Measurements from ENCODE around the gene SAFB.
"Not testable (repeated sequence)": the region's sequence is repeated elsewhere in the genome, so short reads cannot be mapped to it uniquely, and the experiment has no call there.

Gene SAFB

DNA sequence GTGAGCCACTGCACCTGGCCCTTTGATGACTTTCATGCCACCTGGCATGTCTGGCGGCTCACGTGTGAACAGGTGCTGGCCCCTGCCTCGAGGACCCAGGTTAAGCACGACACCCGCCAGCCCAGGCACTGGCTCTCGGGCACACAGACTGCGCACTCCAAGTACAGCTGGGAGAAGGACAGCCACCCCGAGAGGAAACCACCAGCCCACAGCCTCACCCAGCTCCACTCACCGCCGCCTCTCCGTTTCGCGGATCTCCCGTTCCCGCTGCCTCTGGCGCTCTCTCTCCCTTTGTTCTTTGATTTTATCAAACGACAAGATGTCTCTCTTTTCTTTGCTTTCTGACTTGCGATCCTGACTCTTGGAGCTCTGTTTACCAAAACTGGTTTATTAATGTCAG lies 27.8 kb upstream of the SAFB start:
- no peak for DNase-seq (ENCODE audit: low spot score)

DNA sequence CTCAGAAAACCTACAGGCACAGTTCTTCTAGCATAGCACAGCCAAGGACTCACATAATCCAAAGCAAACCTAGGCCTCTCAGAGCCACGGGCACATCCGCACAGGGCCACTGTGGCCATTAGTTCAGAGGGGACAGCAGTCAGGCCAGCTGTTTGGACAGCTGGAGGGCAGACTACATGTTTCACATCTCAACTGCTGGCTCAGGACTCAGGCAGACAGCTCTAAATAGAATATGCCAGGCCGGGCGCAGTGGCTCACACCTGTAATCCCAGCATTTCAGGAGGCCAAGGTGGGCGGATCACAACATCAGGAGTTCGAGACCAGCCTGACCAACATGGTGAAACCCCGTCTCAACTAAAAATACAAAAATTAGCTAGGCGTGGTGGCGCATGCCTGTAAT lies 27.1 kb upstream of the SAFB start:
- no peak for DNase-seq (ENCODE audit: low spot score)

DNA sequence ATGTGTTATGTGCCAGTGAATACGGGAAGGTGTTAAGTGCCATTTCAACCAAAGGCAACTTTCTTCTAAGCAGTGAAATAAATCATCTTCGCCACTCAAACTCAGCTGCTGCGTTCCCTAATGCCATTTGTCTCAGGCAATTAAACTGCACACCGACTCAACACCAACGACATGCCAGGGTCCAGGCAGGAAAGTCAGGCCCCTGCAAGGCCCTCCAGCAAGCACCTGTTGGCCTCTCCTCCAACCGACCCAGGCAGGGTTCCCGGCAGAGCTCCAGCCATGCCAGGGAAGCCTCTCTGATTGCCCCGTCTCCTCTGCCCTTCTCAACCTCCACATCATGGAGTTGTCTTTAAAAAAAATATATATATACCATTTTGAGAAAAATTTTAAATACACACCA lies 22.1 kb upstream of the SAFB start:
- DNase-seq (ENCODE audit: low spot score): no peak

DNA sequence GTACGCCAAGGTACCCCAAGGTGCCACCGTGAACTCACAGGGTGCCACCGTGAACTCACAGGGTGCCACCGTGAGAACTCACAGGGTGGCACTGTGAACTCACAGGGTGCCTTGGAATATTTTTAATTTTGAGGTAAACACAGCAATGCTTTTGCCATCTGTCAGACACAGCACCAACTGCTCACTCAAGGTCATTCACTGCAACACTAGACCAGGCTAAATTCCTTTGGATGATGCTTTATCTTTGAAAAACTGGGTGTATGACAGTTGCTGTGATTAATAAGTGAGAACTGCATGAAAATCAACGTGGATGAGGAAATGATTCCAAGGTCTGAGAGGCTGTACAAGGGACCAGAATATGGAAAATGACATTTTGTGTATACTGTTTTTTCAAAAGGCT lies 19.3 kb upstream of the SAFB start:
- DNase-seq (ENCODE audit: low spot score): no peak

DNA sequence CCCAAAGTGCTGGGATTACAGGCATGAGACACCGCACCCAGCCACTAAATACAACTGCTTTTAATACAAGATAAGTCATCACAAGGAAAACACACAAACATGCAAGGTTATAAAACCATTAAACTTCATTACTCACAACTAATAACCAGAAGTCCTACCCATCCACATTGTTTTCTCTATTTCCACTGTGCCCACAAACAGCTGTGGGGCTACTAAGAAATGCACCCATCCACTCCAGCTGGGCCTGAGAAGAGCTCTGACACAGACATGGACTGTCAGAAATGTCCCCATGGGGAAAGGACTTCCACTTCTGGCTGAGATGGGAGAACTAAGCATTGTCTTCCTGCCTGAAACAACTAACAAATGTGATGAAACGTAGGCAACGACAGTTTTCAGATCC lies 17.5 kb upstream of the SAFB start:
- no peak for DNase-seq (ENCODE audit: low spot score)

DNA sequence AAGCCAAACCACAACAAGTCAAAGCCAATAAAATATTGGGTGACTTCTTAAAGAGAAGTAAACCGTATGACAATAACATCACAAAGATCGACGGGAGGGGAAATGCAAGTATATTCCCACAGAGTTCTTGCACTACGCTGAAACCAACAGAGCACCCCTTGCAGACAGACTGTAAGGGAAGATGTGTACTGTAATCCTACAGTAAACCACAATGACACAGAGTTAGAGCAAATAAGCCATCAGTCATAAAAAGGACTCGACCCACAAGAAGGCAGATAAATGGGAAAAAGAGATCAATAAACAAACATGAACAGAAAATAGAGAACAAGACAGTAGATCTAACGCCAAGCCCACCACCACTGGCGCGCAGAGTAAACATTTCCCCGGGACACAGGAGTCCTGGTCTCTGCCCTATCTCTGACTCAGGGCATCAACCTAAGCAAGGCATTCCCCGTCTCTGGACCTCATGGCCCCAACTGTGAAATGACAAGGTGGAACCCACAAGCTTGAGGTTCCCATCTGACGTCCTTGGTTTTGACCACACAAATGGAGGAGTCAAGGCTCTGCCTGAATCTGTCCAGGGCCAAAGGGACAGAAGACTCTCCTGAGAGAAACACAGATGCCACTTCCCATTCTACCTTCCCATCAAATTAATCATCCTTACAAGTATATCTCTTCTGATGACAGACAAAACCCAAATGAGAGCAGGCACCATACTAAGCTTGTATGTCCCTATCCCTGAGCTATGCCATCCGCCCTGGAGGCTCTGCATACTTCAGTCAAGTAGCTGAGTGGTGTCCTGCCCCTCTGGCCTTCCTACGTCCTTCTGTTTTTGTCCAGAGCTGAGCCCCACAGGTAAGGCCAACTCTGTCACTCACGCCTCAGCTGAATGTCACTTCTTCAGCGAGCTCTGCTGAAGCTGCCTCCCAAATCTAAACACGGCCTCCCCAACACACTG lies 15.3 kb upstream of the SAFB start:
- no peak for DNase-seq (ENCODE audit: low spot score)

DNA sequence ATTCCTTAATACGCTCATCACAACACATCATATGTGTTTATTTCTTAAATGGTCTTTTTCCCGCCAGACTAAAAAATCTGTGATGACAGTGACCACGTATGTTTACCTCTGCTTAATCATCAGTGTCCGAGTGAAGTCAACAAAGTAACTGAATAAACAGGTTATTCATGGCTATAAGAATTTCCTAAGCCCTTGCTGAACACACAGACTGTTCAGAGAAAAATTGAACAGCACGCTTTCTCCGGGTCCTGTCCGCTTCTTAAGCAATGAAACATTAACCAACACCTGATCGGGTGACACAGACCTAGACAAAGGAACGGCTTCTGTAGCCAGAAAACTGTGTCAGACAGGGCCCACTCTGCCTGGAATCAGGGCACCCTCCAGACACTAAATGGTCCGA lies 14.6 kb upstream of the SAFB start:
- DNase-seq (ENCODE audit: low spot score): no peak

DNA sequence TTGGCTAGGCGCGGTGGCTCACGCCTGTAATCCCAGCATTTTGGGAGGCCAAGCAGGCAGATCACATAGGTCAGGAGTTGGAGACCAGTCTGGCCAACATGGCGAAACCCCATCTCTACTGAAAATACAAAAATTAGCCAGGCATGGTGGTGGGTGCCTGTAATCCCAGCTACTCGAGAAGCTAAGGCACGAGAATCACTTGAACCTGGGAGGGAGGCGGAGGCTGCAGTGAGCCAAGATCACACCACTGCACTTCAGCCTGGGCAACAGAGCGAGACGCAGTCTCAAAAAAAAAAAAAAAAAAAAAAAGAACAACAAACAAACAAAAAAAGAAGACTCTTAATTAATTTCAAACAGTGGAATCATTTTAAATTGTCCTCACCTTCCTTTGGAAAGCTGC lies 14.1 kb upstream of the SAFB start:
- DNase-seq (ENCODE audit: low spot score): not testable (repeated sequence)

DNA sequence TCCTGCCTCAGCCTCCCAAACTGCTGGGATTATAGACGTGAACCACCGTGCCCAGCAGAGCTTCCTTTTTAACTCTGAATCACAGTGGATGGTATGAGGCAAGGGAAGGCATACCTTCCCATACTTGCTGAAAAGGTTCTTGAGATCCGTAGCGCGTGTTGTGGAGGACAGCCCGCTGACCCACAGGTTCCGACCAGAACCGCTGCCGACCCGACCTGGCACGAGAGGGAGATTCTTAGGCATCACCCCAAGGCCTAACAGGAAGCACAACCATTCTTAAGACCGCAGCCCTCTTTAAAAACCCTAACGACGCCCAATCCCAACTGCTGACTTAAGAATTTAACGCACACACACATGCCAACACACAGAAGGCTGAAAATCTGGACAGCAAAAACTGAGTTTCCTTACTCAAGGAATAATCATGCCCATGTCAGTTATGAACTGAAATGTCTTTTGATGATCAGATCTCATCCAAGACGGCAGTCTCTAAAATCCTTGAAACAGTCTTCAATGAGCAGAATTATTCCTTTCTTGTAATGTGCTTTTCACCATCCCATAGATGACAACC lies 12.9 kb upstream of the SAFB start:
- DNase-seq (ENCODE audit: low spot score): no peak

DNA sequence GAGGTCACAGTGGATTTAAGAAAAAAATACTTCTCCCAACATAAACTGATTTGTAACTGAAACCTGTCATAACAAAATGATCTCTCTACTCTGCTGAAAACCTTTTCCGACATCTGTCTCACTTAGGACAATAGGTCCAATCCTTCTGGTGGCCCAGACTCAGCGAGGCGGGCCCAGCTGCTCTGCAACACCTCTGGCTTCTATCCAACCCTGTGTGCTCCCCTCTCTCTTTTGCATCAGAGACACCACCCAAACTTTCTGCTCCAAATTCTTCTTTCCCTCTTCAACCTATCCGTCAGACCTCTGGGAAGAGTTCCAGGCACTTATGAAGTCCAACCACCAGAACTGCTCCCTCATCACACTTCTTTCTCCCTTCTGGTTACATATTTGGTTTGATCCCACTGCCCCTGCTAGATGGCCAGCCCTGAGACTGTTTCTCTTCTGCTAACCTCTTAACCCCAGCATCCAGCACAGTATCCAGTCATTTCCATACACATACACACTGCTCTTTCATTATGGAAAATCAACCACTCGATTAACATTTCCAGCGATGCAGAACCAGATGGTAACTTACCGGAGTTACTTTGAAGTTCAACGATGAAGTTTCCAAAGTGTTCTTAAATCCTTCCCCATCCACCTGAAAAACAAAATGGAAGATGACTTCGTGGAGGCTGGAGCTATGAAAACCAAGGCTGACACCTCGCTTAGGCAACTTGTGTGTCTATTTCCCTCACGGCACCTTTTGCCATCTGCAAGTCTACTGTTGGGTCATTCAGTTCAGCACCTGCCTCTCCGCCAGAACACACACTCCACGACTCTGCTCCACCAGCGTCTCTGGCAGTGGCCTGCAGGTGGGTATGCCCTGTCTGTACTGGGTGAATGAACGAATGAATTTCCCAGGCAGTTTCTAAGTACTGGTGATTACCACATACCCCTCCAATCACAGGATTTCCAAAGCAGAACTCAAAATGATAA lies 9.7 kb upstream of the SAFB start:
- DNase-seq (ENCODE audit: low spot score): no peak

DNA sequence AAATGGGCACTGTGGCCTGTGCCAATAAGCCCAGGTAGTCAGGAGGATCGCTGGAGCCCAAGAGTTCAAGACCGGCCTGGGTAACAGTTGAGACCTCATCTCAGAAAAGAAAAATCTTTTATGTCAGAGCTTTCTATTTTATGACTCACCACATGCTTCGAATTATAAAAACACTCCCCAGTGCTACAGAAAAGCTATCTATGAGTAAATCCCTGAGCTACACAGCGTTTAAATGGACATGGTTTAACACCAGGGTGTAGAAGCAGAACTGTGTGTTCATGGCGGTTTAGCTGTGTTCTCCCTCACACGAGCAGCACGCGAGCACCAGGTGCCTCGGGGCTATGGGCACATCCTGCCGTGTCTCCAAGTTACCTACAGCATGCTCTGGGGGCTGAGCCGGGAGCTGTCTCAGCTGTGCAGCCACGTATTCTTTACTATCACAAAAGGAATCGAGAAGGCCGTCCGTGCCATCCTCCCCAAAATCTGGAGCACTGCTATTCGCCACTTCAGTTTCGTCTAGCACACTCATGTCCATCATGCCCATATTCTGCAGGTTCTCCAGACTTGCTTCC lies 7.0 kb upstream of the SAFB start:
- DNase-seq (ENCODE audit: low spot score): no peak

DNA sequence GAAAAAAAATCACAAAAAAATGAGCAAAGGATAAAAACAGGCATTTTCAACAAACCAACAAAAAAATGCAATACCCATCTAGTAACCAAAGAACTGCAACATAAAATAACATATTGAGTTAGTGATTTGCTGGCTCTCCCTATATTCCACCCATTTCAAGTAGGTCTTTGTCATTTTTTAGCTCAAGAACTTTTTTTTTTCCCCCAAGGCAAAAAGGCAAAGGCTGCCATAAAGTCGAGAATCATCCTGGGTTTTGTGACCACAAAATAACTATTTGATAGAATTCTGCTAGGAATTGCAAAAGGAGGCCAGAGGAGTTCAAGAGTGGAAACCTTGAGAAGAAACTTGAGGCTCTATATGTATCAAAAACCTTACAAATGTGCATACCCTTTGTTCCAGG lies 5.8 kb upstream of the SAFB start:
- no peak for DNase-seq (ENCODE audit: low spot score)

DNA sequence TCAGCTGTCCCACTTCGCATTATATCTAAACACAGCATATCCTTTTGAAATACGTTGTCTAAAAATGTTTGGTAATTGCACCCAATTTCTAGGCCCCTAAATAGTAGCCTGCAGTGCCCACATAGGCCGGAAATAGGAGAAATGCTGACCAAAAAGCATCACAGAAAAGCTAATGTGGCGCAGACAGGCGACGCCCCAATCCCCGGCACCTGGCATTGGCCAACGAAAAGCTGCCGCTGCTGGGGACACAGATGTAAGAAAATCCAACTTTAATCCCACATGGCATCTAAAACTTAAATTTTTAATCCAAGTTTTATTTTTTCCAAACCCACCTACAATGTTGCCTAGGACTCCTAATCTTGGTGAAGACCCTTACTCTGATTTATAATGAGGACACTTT lies 4.3 kb upstream of the SAFB start:
- DNase-seq (ENCODE audit: low spot score): no peak

DNA sequence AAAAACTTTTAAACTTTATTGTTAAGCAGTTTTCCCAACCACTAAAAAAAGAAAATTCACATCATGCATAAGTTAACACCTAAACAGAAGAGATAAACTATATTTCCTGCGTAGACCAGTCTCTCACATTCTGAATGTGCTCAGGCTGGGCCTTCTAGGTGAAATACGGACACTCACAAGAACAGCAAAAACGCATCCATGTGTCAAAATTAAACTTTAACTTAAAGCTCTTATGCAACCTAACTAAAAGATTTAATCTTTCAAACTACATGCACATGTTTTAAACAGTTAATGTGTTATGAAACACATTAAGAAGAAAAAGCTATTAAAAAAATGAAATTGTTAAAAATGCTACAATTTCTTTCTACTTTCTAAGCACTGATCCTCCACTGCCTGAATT lies 2.9 kb upstream of the SAFB start:
- no peak for DNase-seq (ENCODE audit: low spot score)

DNA sequence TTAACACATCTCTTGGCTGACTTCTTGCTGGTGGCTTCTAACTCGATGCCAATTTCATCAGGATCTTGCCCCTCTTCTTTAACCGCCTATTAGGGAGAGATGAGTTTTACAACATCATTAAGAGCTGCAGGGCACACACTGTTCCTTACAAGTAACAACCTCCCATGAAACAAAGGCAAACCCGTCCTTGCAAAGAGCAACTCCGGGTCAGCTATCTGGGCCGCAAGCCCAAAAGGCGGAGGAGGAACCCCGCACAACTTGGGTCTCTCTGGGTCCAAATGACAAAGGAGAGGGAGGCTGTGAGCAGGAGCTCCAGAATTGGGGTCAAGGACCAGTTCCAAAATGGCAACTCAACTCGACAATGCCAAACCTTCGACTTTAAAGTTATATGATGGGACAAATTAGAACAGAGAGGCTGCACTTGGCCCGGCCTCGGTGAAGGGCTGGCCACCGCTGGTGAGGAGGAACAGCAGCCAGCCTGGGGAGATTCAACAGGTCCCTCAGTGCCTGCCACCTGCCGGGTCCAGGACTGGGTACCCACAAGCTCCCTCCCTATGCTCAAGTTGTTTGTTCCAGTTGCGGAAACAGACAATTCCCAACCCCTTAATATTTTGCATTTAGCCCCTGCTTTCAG lies 1.5 kb upstream of the SAFB start:
- no peak for DNase-seq (ENCODE audit: low spot score)

DNA sequence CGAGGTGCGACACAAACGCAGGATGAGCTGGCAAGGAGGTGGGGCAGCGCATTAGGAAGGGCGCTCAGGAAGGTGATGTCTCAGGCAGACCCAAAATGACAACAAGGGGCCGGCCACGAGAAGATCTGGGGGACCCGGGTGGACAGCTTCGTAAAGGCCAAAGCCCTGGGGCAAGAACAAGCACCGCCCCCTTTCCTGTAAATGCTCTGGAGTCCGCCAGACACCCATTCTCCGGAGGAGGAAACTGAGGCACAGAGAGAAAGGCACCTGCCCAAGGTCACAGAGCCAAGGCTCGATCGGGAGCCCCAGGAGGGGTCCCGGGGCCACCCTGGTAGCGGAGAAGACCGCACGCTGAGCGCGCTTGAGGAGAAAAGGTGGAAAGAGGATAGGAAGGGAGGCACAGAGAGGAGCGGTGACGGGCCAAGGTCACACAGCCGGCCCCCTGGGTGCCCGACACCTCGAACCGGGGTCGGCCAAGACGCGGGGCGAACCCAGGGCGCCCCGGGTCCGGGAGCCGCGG lies 878 bp upstream of the SAFB start:
- DNase-seq (ENCODE audit: low spot score): no peak

DNA sequence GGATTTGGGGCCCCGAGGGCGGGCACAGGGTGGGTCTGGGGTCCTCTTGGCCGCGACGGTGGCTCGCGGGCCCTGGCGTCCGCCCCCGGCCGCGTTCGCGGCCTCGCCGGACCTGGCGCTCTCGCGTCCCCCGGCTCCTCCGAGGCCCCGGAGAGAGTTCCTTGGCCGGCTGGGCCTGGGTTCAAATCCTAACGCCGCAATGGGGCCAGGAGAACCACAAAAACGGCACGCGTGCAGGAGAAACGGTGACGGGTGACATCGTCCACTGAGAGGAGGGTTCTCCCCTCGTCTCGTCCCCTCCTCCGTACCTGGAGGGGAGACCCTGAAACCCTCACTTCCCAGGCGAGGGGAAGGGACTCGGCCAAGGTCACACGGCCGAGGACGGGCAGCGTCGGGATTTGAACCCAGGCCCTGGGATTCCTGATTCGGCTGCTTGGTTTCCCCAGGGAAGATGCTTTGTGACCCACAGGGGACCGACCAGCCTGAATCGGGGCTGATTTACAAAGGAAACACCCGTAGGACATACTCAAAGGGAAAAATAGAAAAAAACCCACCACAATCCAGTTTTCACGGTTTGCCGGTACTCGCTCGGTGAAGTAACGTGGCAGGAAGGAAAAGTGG lies 624 bp downstream of the SAFB start:
- DNase-seq (ENCODE audit: low spot score): no peak

DNA sequence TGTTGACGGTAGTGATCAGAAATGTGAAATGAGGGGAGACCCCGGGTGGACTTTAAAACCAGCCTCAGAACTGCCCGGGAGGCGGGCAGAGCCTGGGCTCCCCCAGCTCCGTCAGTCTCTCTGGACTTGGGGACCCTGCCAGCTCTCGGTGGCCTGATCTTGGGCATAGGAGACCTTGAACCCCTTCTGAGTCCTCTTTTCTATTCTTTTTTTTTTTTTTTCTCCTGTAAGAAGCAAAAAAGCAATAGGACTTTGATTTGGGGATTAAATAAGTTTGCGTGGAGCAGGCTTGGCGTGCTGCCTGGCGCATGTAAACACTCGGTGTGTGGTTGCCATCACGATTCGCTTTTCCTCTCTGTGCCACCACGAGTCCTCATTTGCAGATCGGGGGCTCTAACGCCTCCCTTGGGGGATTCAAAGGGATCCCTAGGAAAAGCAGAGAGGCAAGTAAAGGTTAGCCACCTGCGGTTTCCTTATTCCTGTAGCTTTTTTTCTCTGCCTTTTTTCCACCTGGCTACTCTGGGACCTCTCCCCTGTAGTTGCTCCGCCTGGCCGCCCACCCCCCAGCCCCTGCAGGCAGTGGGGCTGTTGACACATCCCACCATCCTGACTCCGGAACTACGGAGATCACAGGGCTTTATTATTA lies 1.3 kb downstream of the SAFB start:
- no peak for DNase-seq (ENCODE audit: low spot score)

DNA sequence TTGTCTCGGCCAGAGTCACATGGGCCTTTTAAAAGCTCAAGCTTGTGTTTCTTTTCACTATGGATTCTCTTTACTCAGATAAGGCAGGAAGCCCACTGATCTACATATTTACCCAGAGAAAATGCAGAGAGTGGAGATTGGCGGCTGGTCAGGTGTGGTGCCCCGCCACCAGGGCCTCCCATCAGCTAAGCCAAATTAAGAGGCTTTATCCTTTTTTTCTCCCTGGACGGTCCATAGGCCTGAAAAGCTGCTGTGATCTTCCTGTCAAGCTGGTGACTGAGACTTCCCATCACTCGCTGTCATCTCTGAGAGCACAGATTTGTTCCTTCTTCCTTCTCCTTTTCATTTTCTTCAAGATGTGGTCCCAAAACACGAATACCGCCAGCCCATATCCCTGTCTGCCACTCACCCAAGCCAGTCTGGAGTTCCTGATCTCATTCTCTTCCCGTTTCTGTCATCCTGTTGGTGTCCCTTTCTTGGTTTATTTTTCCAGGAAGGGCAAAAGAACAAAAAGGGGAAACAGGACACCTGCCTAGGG lies 1.9 kb downstream of the SAFB start:
- no peak for DNase-seq (ENCODE audit: low spot score)

DNA sequence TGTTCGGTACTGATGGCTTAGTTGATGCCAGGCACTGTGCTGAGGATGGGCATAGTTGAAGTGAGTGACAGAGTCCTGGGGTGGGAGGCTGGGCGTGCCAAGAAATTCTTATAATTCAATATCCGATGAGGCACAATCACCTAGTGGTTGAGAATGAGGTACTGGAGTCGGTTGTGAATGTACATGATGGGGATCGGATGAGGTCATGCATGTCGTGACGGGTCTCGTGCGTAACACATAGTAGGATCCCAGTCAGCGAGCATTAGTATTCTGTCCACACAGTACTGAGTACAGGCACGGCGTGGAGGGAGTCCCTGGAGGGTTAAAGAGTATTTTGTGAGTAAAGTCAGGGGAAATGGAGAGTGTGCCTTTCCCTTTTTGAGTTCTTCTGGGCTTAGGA lies 2.8 kb downstream of the SAFB start:
- no peak for DNase-seq (ENCODE audit: low spot score)

All from D341Med (cell line).